Transverse colon (tissue), 4 donors: ENCODE results near the gene FTL.
A peak's percentile ranks its signal among the peaks of the same experiment; 100 is the strongest.

Experiments
- CTCF ChIP-seq, 5 experiments: fragments of 200-600 bp in 3 of 5; fragments of 450-650 bp in 2 of 5; sonication (generic) in 3 of 5; IDR thresholded peaks; 1 replicate in 2 of 5; 2 replicates in 3 of 5; pipeline ENCODE4 v1.5.1; 2016 to 2017; ENCODE audit warnings: antibody characterized with exemption in 5 of 5, inconsistent platforms in 3 of 5, mild to moderate bottlenecking in 2 of 5, moderate library complexity in 1 of 5
- EP300 ChIP-seq: sonication (generic); formaldehyde crosslinking; IDR thresholded peaks from one replicate; pipeline ENCODE4 v1.6.1; 2017; ENCODE audit warnings: antibody characterized with exemption, low read depth
- POLR2A ChIP-seq: fragments of 450-650 bp; IDR thresholded peaks from one replicate; pipeline ENCODE4 v1.6.1; 2016; ENCODE audit warnings: antibody characterized with exemption, mild to moderate bottlenecking, moderate library complexity
- POLR2AphosphoS5 ChIP-seq, 3 donors: sonication (generic); formaldehyde crosslinking; IDR thresholded peaks; one replicate each; pipeline ENCODE4 v1.6.1; 2016; ENCODE audit warnings: antibody characterized with exemption in 3 of 3

GRCh38 chr19:48965806-48966540, 864 bp downstream of the FTL start:
- TF ChIP-seq EP300 (no peak), POLR2A (peak; percentile 9), CTCF (IDR thresholded peaks at IDR 0.05) (no peak), POLR2AphosphoS5 (IDR thresholded peaks at IDR 0.05) (peak; percentile 1 to 45 (median 30))
